HG03575 (cell line): ENCODE data around the gene MROH9.
A peak's percentile ranks its signal among the peaks of the same experiment; 100 is the strongest.
"Not testable (repeated sequence)": the region's sequence is repeated elsewhere in the genome, so short reads cannot be mapped to it uniquely, and the experiment has no call there.

Source experiments
- ATAC-seq: cut with Tn5 transposase; IDR thresholded peaks from one replicate; pipeline ENCODE4 v1.9.1; 2021; ENCODE audit not compliant: unreplicated experiment, insufficient number of reproducible peaks, low FRiP score; ENCODE audit errors: extremely low read depth

Gene MROH9, protein sequence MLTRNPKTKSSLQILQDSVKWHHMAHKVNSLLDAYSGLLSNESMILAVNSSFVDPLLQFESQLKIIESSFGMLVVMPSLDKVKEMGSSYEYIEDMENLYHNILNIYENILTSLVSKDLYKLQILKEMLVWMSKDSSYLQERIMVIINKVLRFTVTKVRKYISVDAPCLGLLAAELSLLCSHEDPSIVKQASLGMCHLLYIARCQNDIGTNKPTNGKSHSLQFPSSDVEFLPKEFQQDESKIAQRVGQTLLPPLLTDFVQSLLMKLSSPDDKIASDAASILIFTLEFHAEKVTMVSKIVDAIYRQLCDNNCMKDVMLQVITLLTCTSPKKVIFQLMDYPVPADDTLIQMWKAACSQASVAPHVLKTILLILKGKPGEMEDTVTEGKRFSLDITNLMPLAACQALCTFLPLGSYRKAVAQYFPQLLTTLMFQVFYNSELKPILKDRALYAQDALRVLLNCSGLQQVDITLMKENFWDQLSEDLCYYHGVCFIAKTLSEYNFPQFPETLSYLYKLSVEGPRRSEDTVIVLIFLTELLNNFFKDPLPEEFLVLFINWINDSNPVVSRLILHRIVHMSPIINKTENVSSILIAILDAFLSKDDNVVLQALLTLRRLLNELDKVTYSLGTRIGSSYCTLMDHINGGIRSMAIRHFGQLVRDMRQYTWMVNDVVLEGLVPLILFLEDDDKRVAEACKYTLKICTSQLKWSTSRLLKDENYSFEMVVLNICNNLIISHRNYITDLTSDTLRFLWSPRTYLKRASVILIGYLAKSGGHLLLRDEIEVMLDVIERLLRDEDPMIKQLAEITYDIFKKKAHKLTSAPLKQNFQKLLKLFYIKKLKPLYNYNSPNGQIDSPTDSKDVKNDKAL

DNA sequence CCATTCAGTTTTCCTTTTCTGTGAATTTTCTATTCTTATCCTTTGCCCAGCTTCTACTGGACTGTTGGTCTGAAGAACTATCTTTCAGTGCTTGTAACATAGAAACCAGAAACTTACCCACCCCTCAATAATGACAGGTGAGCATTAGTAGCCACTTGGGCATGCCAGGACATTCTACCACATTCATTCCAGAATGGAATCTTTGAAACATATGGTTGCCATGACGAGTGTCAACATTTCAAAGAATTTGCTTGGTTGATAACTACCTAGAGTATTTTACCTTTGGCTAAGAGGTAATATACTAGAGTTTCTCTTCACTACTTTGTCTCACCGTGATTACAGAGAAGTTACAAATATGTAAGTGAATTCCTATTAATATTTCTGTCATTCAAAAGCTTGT, at the start of gene MROH9:
TSS of gene MROH9 (plus strand) at position 304 of the 400 bp plus-strand sequence. CDS start 10,023 bp downstream, outside the sequence.
- no peak for ATAC-seq

DNA sequence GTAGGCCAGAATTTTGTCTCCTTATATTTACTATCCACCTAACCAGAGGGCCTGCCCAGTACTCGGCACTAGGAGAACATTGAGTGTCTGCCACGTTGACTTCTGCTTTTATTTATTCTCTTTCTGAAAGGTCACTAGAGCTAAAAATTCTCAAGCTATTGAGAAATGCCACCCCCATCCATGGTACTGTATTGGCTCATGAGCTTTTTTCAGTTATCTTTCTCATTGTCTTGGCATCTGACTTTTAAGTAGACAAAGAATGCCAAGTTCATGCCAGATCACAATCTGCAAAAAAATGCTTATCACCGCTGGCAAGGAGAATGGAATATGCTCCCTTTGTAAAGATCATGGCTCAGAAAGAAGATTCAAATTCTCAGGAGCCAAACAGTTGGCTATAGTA, 49.8 kb upstream of the MROH9 start:
- no peak for ATAC-seq

DNA sequence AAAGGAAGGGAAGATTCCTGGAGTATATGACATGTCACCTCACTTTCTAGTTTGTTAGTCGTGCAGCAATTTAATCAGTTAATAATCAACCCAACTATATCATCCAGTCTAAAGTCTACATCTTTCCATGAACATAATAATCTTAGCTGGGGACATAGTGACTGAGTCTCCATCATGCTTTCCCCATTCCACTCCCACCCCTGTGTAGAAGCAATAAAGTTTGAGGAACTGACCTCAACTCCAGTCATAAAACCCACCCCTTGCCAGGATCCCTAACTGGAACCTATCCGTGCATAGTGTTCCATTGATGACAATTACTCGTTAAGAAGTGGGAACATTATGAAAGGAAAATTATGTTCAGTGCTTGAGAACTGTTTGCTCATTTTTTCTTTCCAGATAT, 48.9 kb upstream of the MROH9 start:
- ATAC-seq, result no peak

DNA sequence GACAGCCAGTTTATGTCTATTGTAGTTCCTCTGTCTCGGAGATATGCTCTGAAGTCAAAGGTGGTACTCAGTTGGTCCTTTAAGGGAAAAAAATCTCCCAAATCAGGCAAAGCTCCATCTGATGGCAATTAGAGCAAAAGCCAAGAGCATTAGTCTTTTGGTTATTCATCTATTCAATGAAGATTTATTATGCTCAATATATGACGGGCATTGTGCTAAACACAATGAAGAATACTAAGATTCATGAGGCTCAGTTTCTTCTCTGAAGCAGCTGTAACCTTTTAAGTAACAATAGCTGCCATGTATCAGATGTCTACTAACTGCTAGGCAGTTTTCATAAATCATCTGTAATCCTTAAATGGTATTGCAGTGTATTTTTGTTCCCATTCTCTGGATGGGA, 47.6 kb upstream of the MROH9 start:
- ATAC-seq, result no peak

DNA sequence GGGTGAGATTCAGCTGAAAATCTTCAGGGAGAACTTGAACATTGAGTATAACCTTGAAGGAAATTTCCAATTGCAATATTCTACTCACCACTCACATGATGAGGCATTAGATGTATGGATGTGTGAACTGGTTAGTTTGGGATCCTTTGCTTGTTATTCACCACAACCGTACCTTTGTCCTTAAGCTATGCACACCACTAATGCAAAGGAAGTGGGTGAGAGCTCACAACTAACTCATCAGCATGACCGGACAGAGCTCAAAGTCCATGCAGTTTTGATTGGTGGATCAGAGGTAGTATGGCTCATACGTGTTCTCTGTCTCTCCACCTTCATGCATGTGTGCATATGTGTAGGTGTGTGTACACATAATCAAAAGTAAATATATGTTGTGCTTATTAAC, 43.5 kb upstream of the MROH9 start:
- ATAC-seq, result no peak

DNA sequence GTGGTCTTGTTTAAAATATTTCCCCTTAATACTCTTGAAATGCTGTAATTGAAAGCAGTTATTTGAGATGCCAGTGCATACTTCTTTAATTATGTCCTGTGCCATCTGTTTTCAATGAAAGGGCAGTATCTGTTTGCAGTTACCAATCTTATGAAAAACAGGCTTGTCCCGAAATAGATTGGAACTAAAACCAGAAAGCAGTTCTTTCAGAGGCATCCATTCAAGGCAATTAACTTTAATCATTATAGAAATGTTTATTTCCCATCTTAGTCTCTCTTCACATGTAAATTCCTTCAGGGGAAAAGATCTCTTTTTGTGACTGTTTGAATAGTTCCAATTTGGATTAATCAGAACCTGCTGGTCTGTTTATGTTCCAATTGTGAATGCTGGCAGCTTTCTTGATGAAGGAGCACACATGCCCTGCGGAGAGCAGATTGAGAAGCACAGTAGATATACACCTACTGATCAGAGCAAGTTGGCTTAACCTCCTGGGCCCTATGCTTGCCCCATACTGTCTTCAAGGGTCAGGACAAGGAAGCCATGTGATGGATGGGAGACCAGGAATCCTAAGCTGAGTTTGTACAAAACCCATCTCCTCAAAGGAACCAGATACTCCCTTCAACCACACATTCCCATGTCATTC, 41.6 kb upstream of the MROH9 start:
- no peak for ATAC-seq

DNA sequence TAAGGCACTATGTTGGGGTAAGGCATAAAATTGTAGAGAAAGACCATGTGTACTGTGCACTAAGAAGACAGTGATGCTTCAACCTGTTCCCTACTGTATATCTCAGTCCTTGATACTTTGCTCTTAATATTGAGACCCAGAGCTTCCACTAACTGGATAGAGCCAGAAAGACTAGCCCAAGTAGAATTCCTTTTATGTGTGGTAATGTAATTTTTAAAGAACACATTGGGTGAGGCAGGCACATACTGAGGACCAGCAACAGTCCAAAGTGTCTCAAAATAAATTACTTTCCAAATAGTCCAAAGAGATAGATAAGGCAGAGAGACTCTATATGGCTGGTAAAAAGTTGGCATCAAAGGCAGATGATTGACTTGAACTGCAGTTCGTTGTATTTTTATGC, 31.4 kb upstream of the MROH9 start:
- ATAC-seq, result no peak

DNA sequence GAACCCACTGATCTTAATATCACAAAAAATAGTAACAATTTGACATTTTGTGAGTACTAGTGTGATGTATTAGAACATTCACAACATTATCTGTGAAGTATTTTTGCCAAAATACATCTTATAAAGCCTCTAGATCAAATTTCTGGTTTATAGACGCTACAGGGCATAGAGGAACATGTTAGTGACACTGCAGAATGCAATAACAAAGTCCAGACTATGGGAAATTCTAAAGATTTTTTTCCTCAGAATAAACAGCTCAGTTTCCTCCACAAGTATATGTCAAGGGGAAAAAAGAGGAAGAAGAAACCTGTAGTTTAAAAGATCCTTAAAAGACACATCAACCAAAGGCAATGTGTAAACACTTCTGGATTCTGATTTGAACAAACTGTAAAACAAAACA, 26.4 kb upstream of the MROH9 start:
- ATAC-seq, result no peak

DNA sequence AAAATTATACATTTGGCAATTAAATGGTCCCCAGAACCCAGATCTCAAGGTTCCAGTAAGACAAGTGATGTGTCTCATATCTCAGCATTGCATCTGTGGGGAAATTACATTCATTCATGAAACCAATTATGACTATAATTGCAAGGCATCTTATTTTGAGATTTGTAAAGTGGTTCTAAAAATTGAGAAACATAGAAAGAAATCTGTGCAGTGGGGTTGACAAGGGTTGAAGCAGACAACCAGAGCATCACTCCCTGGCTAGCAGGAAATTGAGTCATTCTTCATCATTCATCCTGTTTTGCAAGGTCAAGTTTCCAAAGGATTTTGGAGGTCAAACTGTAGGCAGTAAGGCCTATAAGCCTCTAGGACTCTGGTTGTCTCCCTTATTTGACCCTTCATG, 25.1 kb upstream of the MROH9 start:
- no peak for ATAC-seq

DNA sequence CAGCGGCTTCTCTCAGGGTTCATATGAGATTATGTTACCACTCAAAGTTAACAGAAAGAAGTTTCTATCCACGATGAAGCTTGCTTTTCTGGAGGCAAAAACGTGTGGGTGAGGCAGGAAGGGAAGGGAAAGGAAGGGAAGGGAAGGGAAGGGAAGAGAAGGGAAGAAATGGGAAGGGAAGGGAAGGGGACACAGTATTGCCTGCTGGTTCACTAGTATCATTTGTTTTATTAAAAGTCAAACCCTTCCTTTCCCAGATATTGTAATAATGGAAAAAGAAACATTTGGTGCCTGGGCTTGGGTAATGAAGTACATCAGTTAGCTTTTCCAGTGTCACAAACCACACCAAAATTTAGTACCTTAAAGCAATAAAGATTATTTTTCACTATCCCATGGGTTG, 18.0 kb upstream of the MROH9 start:
- no peak for ATAC-seq

DNA sequence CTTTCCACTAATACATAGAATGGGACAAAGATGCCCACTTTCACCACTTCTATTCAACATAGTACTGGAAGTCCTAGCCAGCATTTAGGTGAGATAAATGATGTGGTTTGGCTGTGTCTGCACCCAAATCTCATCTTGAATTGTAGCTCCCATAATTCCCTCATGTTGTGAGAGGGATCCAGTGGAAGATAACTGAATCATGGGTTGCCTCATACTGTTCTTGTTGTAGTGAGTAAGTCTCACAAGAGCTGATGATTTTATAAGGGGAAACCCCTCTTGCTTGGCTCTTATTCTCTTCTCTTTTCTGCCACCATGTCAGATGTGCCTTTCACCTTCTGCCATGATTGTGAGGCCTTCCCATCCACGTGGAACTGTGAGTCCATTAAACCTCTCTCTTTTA, 10.7 kb upstream of the MROH9 start:
- ATAC-seq, result not testable (repeated sequence)

DNA sequence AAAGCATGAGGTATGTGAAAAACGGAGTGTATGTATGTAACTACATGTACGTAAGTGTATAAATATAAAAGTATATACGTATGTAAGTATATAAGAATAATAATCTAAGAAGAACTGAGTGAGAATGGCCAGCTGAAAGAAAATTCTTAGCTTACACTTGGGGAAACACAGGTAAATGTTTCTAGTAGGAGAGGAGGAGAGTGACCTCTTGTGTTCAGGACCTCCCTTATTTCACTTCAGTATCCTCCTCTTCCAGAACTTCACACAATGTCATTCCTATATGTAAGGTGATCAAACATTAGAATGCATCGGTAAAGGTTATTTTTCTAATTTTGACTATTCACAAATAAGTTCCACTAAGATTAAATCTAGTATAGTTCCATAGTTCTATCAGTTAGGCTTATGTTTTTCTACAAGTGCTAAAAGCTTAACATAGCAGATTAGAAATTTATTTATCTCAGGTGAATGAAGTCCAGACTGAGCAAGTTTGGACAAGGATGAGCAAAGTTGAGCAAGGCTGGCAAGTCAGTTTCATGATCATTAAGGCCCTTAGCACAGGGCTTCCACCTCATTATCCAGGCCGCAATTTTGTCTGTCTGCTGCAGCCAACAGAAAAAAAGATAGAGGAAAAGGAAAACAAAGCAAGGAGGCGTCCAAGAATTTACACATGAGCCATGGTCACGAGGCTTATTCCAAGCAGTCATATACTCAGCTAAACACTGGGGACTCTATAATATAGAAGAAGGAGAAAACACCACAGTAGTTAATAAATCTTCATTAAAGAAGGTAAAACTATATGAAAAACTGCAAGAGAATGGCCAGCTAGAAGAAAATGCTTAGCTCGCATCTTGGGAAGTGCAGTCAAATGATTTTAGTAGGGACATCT, 7.1 kb upstream of the MROH9 start:
- no peak for ATAC-seq

DNA sequence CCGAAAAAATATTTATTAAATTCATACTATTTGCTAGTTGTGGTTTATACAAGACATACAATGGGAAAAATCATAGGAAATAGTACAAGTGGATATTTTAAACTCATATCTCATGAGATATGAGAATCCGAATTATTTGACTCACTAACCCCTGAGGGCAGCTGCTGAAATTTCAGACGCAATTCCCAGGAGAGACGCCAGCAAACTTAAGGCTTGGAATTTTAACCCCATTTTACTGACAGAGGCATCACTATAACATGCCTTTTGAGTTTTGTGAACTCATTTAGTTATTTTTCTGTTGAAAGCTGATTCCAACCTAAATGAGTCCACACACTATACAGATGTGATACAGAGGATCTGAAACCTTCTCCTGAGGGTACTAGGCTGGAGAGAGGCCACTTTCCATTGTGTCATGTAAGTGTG, 5.9 kb upstream of the MROH9 start:
- no peak for ATAC-seq

DNA sequence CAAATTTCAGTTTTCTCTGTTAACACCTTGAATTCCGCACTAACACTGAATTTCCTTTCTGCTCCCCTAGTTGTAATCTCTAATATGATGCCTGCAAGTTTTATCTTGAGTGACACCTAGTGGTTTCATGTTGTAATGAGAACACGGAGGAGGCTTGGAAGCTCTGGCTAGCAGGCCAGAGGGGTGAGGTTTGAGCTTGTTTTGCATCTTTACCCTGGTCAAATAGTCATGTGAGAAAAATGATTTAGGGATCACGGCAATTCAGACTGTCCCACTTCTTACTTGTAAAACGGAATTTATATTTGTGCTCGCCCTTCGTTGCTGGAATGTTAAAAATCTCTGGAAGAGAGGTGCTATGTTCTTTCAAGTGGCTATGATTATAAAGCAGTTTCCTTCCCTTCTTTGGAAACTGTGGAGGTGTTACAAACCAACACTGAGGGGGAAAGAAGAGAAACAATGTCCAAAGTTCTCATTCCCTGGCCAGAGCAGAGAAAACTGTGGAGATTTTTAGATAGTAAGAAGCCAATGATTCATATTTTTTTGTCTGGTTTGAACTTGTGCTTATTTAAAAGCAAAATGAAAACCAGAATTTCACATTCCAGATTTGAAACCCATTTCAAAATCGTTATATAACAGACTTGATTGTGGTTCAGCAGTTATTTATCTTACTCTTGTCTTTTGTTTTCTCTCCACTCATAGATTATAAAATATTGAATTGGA, 5.3 kb upstream of the MROH9 start:
- peak; percentile 83 for ATAC-seq

DNA sequence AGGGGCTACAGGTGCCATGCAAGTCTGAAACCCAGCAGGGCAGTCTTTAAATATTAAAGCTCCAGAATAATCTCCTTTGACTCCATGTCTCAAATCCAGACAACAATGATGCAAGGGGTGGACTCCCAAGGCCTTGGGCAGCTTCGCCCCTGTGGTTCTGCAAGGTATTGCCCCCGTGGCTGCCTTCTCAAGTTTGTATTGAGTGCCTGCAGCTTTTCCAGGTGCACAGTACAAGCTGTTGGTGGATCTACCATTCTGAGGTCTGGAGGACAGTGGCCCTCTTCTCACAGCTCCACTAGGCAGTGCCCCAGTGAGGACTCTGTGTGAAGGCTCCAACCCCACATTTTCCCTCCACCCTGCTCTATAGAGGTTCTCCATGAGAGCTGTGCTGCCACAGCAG, 3.7 kb upstream of the MROH9 start:
- ATAC-seq, result no peak

DNA sequence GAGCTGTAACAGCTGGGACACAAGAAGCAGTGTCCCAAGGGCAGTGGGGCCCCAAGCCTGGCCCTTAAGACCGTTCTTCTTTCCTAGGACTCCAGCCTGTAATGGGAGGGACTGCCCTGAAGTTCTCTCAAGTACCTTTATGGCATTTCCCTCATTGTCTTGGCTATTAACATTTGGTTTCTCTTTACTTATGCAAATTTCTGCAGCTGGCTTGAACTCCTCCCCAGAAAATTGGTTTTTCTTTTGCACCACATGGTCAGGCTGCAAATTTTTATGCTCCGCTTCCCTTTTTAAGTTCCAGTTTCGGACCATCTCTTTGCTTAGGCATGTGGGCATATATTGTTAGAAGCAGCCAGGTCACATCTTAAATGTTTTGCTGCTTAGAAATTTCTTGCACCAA, 3.1 kb upstream of the MROH9 start:
- no peak for ATAC-seq

DNA sequence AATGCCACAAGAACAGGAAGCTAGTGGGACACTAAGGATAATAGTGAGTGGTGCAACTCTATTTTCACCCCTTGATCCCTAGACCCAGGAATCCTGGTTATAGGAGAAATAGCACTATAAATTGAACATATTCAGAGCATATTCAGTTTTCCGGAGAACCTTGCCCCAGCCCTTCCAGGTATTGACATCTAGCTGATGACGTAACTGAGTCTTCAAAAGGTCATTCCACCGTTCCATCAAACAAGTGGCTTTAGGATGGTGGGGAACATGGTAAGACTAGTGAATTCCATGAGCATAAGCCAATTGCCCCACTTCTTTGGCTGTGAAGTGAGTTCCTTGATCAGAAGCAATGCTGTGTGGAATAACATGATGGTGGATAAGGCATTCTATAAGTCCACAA, 2.9 kb downstream of the MROH9 start:
- ATAC-seq, result no peak

DNA sequence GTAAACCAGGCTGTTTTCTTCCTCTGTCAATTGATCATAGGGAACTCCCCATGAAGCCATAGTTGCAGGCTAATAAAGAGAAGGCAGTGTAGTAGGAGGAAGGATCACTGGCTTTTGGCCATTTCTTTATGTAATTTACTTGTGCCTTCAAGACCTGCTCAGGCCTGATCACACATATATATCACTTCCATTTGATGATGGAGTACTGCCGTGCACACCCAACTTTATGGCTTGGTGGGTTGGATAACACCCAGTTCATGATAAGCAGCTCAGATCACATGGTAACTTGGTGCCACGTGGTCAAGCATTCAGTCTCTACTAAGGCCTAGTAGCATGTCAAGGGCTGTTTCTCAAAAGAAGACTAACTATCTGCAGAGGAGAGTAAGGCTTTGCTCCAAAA, 4.1 kb downstream of the MROH9 start:
- ATAC-seq, result no peak
